CD14-positive monocyte (primary cell): ENCODE data around the gene B4GALNT4. TPM values are rescaled to one million over a fixed set of nuclear protein-coding genes. Genes with fewer than 3 reads are reported as not detected.

Experiments
- DNase-seq, 3 donors: peaks; one replicate each; pipeline ENCODE4 v3.0.0-alpha.2; 2011 to 2022
- H2AFZ ChIP-seq: 2 replicates; pipeline ENCODE4 v1.6.0; 2012; ENCODE audit warnings: mild to moderate bottlenecking, low read depth, low read length, inconsistent platforms; ENCODE audit not compliant: insufficient read depth, poor library complexity, severe bottlenecking
- H3K27ac ChIP-seq, 2 donors: 1 replicate in 1 of 2; 2 replicates in 1 of 2; pipeline ENCODE4 v1.5.1; 2012 to 2013; ENCODE audit warnings: low read length in 2 of 2, control low read depth in 1 of 2, inconsistent platforms in 1 of 2, low read depth in 1 of 2, mild to moderate bottlenecking in 1 of 2
- H3K27me3 ChIP-seq, 2 donors: one replicate each; pipeline versions ENCODE4 v1.6.0 to v1.6.1; 2011 to 2013; ENCODE audit warnings: low read length in 2 of 2; ENCODE audit not compliant: control insufficient read depth in 2 of 2, insufficient read depth in 2 of 2
- H3K36me3 ChIP-seq, 2 donors: replicated peaks in 1 of 2; 1 replicate in 1 of 2; 2 replicates in 1 of 2; pipeline versions ENCODE4 v1.5.1 to v1.6.1; 2012 to 2013; ENCODE audit warnings: low read length in 2 of 2, control low read depth in 1 of 2, inconsistent platforms in 1 of 2, mild to moderate bottlenecking in 1 of 2; ENCODE audit not compliant: insufficient read depth in 2 of 2, control insufficient read depth in 1 of 2
- H3K4me1 ChIP-seq, 2 donors: 1 replicate in 1 of 2; 2 replicates in 1 of 2; pipeline versions ENCODE4 v1.5.1 to v1.6.1; 2012 to 2013; ENCODE audit warnings: low read length in 2 of 2, control low read depth in 1 of 2, inconsistent platforms in 1 of 2, mild to moderate bottlenecking in 1 of 2, moderate library complexity in 1 of 2; ENCODE audit not compliant: insufficient read depth in 2 of 2, control insufficient read depth in 1 of 2
- H3K4me2 ChIP-seq: replicated peaks from 2 replicates; pipeline ENCODE3; 2012; ENCODE audit warnings: low read length, moderate library complexity, mild to moderate bottlenecking; ENCODE audit not compliant: poor library complexity, severe bottlenecking; ENCODE audit errors: extremely low read depth
- H3K4me3 ChIP-seq, 3 experiments: fragments of 200-600 bp in 1 of 3; sonication (generic) in 1 of 3; replicated peaks in 1 of 3; 1 replicate in 2 of 3; 2 replicates in 1 of 3; pipeline ENCODE4 v1.5.1; 2011 to 2013; ENCODE audit warnings: low read length in 3 of 3, mild to moderate bottlenecking in 3 of 3, control low read depth in 2 of 3, low read depth in 2 of 3, inconsistent platforms in 1 of 3, moderate library complexity in 1 of 3
- H3K79me2 ChIP-seq: 2 replicates; pipeline ENCODE4 v1.6.0; 2012; ENCODE audit warnings: mild to moderate bottlenecking, control low read depth, inconsistent platforms, low read length, moderate library complexity; ENCODE audit not compliant: insufficient read depth
- H3K9ac ChIP-seq: 2 replicates; pipeline ENCODE4 v1.6.0; 2017; ENCODE audit warnings: low read length, mild to moderate bottlenecking; ENCODE audit not compliant: insufficient read depth, poor library complexity, severe bottlenecking
- H3K9me3 ChIP-seq, 2 donors: replicated peaks in 1 of 2; 1 replicate in 1 of 2; 2 replicates in 1 of 2; pipeline versions ENCODE4 v1.5.1 to v1.6.1; 2012 to 2013; ENCODE audit warnings: low read length in 2 of 2, control low read depth in 1 of 2; ENCODE audit not compliant: control insufficient read depth in 1 of 2, insufficient read depth in 1 of 2
- H4K20me1 ChIP-seq: 2 replicates; pipeline ENCODE4 v1.6.0; 2012; ENCODE audit warnings: mild to moderate bottlenecking, low read length, control low read depth, moderate library complexity; ENCODE audit not compliant: insufficient read depth
- H3K27ac Mint-ChIP-seq, 7 donors: one replicate each; pipeline ENCODE4 v1.8.0; 2020; ENCODE audit warnings: mild to moderate bottlenecking in 7 of 7, mixed read lengths in 7 of 7, moderate library complexity in 6 of 7, inconsistent platforms in 2 of 7
- H3K27me3 Mint-ChIP-seq, 3 donors: one replicate each; pipeline ENCODE4 v1.8.0; 2021 to 2022; ENCODE audit warnings: low read depth in 3 of 3, mild to moderate bottlenecking in 3 of 3, mixed read lengths in 3 of 3, moderate library complexity in 3 of 3, inconsistent platforms in 1 of 3
- H3K36me3 Mint-ChIP-seq, 2 donors: one replicate each; pipeline ENCODE4 v1.8.0; 2020; ENCODE audit warnings: mixed read lengths in 2 of 2, inconsistent platforms in 1 of 2, mild to moderate bottlenecking in 1 of 2
- H3K4me1 Mint-ChIP-seq: one replicate; pipeline ENCODE4 v1.8.0; 2020; ENCODE audit warnings: mild to moderate bottlenecking, mixed read lengths
- H3K4me3 Mint-ChIP-seq, 2 donors: one replicate each; pipeline ENCODE4 v1.8.0; 2020; ENCODE audit warnings: mild to moderate bottlenecking in 2 of 2, mixed read lengths in 2 of 2, moderate library complexity in 1 of 2
- H3K9me3 Mint-ChIP-seq, 7 donors: one replicate each; pipeline ENCODE4 v1.8.0; 2020 to 2022; ENCODE audit warnings: mixed read lengths in 7 of 7, mild to moderate bottlenecking in 6 of 7, moderate library complexity in 6 of 7, inconsistent platforms in 2 of 7
- WGBS: methylation state at CpG from one replicate; pipeline ENCODE4 v1.1.5; 2013; ENCODE audit warnings: missing lambda C conversion rate; ENCODE audit not compliant: insufficient coverage; 5-methylcytosine and 5-hydroxymethylcytosine counted together
- intact Hi-C, 2 donors: fragments of 100-400 bp; cut with micrococcal nuclease; formaldehyde crosslinking; loops; one replicate each; pipeline versions ENCODE4 v1.15.0 to v1.15.1; 2023
- polyA plus RNA-seq, 3 donors: library from polyadenylated mRNA; depleted of rRNA in 1 of 3; unstranded in 2 of 3; stranded (reverse) in 1 of 3; fragments of 300-500 nt in 2 of 3; fragments of >200 nt in 1 of 3; fragmentation: Illumina TruSeq in 2 of 3; gene quantifications; 1 replicate in 2 of 3; 2 replicates in 1 of 3; pipeline ENCODE4 v1.2.3, GENCODE V29; 2012 to 2021
- TF ChIP-seq, protein P1 (sequence below): fragments of 200-600 bp; IDR thresholded peaks from one replicate; pipeline ENCODE4 v1.8.0; 2022; ENCODE audit warnings: antibody characterized with exemption, mild to moderate bottlenecking

The B4GALNT4 gene
- polyA plus RNA-seq, 3 donors: not detected

- no peaks in the 10 kb centered on the region for H3K36me3 Mint-ChIP-seq
- intact Hi-C loops: loop anchor here (2.0 to 5.0 kb wide), 5 partner anchors 41 to 199 kb away; partner anchors contain the start of genes RNH1 (in 2 of the 2), PSMD13 (in 1 of the 2) and SIRT3 (in 1 of the 2)
- peaks cover 8% of the 10 kb centered on the region for H3K4me1 Mint-ChIP-seq
- WGBS: 80% methylated on average over 24 of the region's 28 CpGs
- no peak overlapping the region for H3K9ac ChIP-seq
- H3K4me3 Mint-ChIP-seq: no peak overlapping the region
- peaks cover 16 to 22% of the 10 kb centered on the region in 2 donors for H3K4me1 ChIP-seq
- peak overlapping the region in 2 of 7 donors; percentile 31 to 76 for H3K27ac Mint-ChIP-seq
- peak overlapping the region; percentile 29 for H2AFZ ChIP-seq
- no peaks in the 10 kb centered on the region for H3K9me3 Mint-ChIP-seq
- H4K20me1 ChIP-seq: peaks cover 4% of the 10 kb centered on the region
- TF ChIP-seq, protein P1, sequence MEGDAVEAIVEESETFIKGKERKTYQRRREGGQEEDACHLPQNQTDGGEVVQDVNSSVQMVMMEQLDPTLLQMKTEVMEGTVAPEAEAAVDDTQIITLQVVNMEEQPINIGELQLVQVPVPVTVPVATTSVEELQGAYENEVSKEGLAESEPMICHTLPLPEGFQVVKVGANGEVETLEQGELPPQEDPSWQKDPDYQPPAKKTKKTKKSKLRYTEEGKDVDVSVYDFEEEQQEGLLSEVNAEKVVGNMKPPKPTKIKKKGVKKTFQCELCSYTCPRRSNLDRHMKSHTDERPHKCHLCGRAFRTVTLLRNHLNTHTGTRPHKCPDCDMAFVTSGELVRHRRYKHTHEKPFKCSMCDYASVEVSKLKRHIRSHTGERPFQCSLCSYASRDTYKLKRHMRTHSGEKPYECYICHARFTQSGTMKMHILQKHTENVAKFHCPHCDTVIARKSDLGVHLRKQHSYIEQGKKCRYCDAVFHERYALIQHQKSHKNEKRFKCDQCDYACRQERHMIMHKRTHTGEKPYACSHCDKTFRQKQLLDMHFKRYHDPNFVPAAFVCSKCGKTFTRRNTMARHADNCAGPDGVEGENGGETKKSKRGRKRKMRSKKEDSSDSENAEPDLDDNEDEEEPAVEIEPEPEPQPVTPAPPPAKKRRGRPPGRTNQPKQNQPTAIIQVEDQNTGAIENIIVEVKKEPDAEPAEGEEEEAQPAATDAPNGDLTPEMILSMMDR: no peak
- peak overlapping the region in 1 of 2 donors; percentile 26 for H3K27ac ChIP-seq
- H3K27me3 Mint-ChIP-seq: peaks cover 0 to 14% (median 1%) of the 10 kb centered on the region in 3 donors
- peaks cover 3% of the 10 kb centered on the region for H3K79me2 ChIP-seq
- peak overlapping the region; percentile 70 for H3K4me2 ChIP-seq
- no peaks in the 10 kb centered on the region for H3K27me3 ChIP-seq
- DNase-seq: no peak
- peaks cover 0 to 2% of the 10 kb centered on the region in 2 donors for H3K36me3 ChIP-seq
- H3K4me3 ChIP-seq: peak overlapping the region in 2 of 3 experiments; percentile 9 to 46
- no peaks in the 10 kb centered on the region for H3K9me3 ChIP-seq
Measured at GRCh38 chr11:407651-408123, 38.4 kb downstream of the B4GALNT4 start.

DNA sequence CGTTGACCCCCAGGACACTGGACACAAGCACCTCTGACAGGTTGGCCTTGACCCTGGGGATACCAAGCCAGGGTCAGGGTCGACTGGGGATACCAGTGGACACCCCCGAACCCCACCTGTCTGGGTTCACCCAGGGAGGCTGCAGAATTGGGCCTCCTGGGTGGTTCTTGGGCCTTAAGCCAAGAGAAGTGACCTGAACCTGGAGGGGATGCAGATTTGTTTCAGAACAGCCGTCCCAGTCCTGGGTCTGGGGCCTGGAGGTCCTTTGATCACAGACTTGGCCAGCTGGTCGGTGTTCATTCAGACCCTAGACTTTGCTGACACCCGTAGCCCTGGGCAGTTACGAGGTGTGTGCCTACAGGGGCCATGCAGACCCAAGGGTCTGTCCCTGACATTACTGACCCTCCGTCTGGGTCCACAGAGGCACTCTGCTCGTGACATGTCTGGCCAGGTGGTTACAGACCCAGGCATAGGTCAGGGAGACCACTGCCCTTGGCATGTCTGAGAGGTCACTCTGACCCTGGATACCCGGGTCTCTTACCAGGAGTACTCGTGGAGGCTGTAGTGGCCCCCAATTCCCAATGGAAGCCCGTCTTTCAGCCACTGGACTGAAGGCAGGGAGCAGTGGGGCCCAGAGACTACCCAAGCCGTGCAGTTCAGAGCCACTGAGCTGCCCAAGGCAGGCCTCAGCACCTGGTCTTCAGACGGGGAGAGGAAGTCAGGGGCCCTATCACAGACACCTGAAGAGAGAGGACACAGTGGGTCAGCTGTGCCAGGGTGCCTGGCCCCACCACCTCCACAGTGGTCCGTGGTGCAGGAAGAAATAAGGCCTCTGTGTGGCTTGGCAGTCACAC lies 39.1 kb downstream of the B4GALNT4 start:
- TF ChIP-seq, protein P1: no peak
- H3K4me3 Mint-ChIP-seq: no peak overlapping the region
- no peaks in the 10 kb centered on the region for H3K36me3 Mint-ChIP-seq
- peaks cover 15% of the 10 kb centered on the region for H3K4me1 Mint-ChIP-seq
- DNase-seq: no peak
- no peaks in the 10 kb centered on the region for H3K9me3 ChIP-seq
- H3K4me2 ChIP-seq: no peak overlapping the region
- WGBS: 87% methylated on average over 15 of the region's 15 CpGs
- intact Hi-C loops: loop anchor here in 1 of 2 donors (5.0 kb wide), 2 partner anchors 99 to 171 kb away; partner anchors contain the start of genes PSMD13, RNH1 and SIRT3
- no peaks in the 10 kb centered on the region for H3K9me3 Mint-ChIP-seq
- peak overlapping the region in 1 of 7 donors; percentile 18 for H3K27ac Mint-ChIP-seq
- peaks cover 1 to 11% (median 1%) of the 10 kb centered on the region in 3 donors for H3K27me3 Mint-ChIP-seq
- H2AFZ ChIP-seq: no peak overlapping the region
- peaks cover 10% of the 10 kb centered on the region for H4K20me1 ChIP-seq
- no peak overlapping the region for H3K27ac ChIP-seq
- H3K4me3 ChIP-seq: no peak overlapping the region
- H3K36me3 ChIP-seq: peaks cover 0 to 2% of the 10 kb centered on the region in 2 donors
- no peak overlapping the region for H3K9ac ChIP-seq
- peaks cover 9% of the 10 kb centered on the region for H3K79me2 ChIP-seq
- H3K27me3 ChIP-seq: no peaks in the 10 kb centered on the region
- peaks cover 23 to 29% of the 10 kb centered on the region in 2 donors for H3K4me1 ChIP-seq
